HG02678 (cell line): ENCODE results near the gene CALML3.
"Not testable (repeated sequence)": the region's sequence is repeated elsewhere in the genome, so short reads cannot be mapped to it uniquely, and the experiment has no call there.

Experiments
- ATAC-seq: cut with Tn5 transposase; IDR thresholded peaks from one replicate; pipeline ENCODE4 v1.9.1; 2021; ENCODE audit warnings: mild to moderate bottlenecking, moderate library complexity; ENCODE audit not compliant: unreplicated experiment

CALML3 gene

DNA sequence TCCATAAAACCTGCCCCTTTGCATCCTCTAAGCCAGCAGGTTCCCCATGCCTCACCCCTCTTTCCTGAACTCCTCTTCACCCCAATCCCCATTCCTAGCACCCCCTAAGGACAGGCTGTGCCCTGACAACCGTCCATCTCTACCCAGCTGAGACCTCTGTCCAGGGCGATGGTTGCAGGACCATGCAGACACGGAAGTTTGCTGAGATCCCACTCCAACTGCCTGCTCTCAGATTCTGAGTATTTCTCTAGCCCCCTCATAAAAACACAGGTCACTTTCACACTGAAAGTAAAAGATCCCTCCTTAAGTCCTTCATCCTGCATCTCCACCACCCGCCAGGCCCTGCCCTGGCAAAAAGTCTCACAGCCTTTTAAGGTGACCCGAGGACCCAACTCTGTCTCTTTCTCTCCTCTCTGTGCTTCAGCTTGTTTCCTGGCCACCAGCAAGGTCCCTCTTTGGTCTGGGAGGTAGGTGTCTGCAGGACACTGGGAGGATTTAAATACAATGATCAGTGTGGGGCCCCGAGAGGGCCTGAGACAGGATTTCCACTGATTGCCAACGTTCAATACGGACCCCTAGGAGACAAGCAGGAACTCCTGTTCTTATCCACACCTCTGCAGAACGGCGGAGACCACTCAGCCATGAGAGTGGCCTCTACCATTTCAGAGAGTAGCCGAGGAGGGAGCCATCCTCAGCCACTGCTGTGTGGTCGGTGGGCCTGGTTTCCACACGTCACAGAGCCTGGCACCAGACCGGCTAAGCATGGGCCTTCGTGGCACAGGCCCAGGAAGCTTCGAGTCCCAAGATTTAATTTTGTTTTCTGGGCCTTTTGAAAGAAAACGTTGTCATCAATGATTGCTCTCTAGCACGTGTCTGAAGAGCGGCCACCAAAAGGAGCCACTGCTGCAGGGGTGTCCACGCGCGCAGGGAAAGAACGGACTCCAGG, 27.9 kb downstream of the CALML3 start:
- no peak for ATAC-seq

DNA sequence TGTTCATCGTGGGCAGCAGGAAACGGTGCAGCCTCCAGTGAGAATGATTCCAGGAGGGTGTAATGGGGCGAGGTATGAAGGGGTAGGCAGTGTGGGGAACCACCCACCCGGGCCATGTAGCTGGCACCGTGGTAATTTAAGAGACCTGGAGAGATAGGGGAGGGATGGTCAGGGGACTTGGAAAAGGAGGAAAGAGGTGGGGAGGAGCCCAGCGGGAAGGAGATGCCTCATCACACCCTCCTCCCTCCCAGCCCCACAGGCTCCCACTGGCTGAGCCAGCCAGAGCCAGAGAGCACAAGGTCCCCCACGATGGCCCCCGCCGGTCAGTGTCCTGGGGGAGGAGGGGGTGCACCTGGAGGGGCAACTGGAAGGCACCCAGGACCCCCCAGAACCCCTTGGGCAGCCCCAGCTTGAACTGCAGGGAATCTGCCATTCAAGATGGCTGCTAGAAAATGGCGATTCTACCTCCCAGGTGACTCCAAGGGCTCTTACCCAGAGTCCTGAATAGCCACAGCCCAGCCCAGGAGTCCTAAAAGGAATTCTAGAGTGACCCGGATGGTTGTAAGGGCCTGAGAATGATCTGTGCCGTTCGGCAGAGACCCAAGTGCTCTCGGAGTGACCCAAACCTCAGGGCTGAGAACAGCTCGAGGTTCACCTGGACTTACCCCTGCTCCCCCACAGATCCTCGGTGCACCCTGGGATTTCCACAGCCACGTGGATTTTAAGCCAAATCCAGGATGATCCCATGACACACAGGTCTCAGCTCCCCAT, 28.8 kb downstream of the CALML3 start:
- ATAC-seq, result no peak

DNA sequence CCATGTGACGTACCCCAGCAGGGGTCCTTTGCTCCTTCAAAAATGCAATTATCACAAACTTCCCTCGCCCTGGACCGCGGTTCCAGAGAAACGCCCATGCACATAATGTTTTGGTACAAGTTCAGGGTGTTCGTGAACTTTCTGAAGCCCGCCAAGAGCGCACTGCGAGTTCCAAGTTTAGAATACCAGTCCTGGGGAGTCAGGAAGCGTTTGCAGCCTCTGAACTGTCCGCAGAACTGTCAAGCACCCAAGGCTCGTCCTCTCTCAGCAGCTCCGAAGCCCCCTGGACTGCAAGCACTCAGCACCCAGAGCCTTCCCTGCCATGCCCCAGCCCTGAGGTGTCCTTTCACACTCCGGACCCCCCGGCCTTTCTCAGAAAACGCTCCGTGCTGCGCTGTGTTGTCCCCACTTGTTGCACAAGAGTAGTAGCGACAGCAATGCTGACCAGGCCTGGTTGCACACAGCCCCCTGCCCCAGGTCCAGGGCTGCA, 30.3 kb downstream of the CALML3 start:
- no peak for ATAC-seq

GRCh38 chr10:5555881-5556280, 31.1 kb downstream of the CALML3 start:
- ATAC-seq, result no peak

DNA sequence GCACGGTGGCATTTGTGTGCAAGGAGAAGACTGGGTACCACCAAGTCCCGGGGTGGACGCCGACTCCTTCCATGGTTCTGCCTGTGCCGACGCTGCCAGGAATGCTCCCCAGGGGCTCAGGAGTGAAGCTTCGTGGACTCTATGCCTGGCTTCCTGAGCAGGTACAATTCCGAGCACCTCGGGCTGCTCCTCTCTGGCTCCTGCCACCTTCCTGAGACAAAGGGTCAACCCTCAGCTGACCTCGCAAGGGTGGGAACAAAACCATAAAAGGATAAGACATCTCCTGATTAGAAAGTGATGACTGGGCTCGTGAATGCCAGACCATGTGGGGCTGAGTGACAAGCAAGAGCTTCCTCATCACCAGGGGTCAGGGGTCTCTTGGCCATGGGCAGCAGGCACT, 31.8 kb downstream of the CALML3 start:
- ATAC-seq, result no peak

- no peak for ATAC-seq
These were observed 32.4 kb downstream of the CALML3 start for GRCh38 chr10:5557040-5557721.

- ATAC-seq, result no peak
These were observed 33.3 kb downstream of the CALML3 start for GRCh38 chr10:5557799-5558771.

GRCh38 chr10:5559022-5559421, 34.3 kb downstream of the CALML3 start:
- not testable (repeated sequence) for ATAC-seq

DNA sequence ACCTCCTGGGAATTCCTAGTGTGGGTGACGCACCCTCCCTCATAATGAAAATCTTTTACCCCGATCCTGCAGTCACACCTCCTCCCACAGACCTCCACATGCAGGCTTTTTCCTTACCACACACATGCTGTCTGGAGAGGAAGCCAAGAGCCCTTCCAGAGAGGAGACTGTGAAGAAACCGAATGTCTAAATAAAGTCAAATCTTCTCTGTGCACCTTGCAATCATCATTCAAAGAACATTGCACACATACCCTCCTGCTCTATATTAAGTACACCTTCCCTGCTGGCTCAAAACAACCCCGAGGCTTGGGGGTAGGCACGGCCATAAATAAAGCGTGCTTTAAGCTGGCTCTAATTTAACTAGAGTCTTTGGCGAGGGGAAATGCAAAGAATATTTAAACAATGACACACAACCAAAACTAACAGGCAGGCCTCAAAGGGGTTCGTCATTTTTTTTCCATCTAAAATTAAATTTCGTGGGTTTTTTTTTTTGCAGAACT, 34.9 kb downstream of the CALML3 start:
- no peak for ATAC-seq

DNA sequence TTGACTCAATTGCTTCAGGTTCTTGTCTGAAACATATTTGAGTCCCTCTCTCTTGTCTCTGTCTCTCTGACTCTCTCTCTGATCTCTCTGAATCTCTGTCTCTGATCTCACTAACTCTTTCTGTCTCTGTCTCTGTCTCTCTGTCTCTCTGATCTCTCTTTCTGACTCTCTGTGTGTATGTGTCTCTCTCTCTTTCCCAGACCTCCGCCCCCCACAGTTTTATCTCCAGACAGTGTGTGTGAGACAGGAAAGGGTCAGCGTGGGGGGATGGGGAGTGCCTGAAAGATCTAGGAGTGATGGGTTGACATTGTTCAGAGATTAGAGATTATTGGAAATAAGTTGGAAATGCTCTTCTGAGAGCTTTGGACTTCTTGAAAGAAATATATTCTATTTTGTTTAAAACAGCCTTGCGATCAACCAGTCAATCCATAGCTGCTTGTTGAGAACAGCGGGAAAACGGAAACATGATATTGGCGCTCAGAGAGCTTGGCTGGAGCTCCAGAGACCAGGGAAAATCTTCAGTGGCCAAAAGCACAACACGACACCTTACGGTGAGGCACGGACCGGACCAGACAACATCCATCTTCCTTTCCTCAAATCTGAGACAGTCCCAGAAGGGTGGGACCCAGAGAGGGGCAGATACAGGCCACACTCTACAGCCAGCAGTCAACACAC, 35.5 kb downstream of the CALML3 start:
- ATAC-seq, result no peak

DNA sequence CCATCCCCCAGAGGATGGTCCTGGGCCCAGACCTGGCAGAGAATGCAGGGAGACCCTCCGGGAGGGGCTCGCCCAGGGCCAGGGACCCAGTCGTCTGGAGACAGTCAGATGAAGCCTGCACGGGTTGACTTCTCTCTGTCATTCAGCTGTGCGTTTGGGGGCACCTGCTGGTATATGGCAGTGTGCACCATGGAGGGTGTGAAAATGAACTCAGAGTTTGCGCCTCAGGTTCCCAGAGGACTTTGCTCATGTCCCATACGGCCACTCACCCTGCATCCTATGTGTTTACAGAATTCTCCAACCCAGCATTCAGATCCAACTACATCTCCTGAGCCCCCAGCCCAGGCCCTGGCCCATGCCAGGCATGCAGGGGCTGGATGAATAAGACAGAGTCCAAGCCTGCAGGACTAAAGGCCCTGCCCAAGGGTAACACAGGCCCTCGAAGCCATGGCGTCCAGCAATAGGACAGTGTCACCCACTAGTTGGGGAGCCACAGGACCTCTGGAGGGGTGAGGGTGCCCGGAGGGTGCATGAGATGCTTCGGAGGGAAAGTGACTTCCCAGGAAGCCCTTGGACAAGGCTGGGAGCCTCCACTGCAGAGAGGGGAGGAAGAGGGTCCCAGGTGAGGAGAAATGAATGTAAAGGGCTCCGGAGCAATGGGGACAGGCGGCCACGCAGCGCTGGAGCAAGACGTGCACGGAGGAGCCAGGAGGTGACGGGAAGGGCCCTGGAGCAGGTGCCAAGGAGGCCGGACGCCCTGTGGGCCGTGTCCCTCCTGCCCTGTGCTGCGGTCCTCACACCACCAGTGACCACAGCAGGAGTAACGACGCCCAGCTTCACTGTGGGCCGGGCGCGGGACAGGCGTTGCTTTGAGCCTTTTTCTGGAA, 36.3 kb downstream of the CALML3 start:
- no peak for ATAC-seq

- no peak for ATAC-seq
These were observed 37.2 kb downstream of the CALML3 start for GRCh38 chr10:5561704-5562645.

GRCh38 chr10:5563321-5563961, 38.7 kb downstream of the CALML3 start:
- ATAC-seq, result no peak

GRCh38 chr10:5563991-5564536, 39.3 kb downstream of the CALML3 start:
- no peak for ATAC-seq

- ATAC-seq, result no peak
These were observed 39.9 kb downstream of the CALML3 start for GRCh38 chr10:5564537-5565204.

DNA sequence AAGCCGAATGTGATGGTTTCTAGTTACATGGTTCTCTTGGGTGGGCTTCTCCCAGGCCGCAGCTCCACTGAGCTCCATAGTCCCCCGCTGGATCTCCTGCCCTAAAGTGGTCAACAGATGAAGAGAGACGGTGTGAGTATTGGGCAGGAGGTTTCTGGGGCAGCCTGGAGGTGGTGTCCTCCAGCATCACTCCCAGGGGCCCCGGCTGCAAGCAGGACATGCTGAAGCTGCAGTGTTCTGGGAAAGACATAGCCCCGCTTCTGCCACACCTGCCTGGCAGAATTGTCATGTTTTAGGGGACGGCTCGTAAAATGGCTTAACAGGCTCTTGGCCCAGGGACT, 40.4 kb downstream of the CALML3 start:
- no peak for ATAC-seq
